Vagina (tissue), 2 donors: ENCODE data around the gene DAZAP1.

Source experiments
- POLR2AphosphoS5 ChIP-seq, 2 donors: sonication (generic); formaldehyde crosslinking; IDR thresholded peaks; one replicate each; pipeline ENCODE4 v1.9.0; 2017; ENCODE audit warnings: antibody characterized with exemption in 2 of 2, mild to moderate bottlenecking in 2 of 2, low read depth in 1 of 2; ENCODE audit not compliant: insufficient read depth in 1 of 2
- TF ChIP-seq, protein P1 (sequence below), 3 experiments: fragments of 450-650 bp in 2 of 3; fragments of 200-600 bp in 1 of 3; sonication (generic) in 1 of 3; IDR thresholded peaks; one replicate each; pipeline ENCODE4 v1.5.1; 2017 to 2019; ENCODE audit warnings: antibody characterized with exemption in 3 of 3, mild to moderate bottlenecking in 2 of 3, moderate library complexity in 2 of 3

DNA sequence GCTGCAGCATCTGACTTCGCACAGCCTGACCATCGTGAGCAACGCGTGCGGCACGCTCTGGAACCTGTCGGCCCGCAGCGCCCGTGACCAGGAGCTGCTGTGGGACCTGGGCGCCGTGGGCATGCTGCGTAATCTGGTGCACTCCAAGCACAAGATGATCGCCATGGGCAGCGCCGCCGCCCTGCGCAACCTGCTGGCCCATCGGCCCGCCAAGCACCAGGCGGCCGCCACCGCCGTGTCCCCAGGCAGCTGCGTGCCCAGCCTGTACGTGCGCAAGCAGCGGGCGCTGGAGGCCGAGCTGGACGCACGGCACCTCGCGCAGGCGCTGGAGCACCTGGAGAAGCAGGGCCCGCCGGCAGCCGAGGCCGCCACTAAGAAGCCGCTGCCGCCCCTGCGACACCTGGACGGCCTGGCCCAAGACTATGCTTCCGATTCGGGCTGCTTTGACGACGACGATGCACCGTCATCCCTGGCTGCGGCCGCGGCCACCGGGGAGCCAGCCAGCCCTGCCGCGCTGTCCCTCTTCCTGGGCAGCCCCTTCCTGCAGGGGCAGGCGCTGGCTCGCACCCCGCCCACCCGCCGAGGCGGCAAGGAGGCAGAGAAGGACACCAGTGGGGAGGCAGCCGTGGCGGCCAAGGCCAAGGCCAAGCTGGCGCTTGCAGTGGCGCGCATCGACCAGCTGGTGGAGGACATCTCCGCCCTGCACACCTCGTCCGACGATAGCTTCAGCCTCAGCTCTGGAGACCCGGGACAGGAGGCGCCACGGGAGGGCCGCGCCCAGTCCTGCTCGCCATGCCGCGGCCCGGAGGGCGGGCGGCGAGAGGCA, 58.0 kb downstream of the DAZAP1 start:
- TF ChIP-seq, protein P1, sequence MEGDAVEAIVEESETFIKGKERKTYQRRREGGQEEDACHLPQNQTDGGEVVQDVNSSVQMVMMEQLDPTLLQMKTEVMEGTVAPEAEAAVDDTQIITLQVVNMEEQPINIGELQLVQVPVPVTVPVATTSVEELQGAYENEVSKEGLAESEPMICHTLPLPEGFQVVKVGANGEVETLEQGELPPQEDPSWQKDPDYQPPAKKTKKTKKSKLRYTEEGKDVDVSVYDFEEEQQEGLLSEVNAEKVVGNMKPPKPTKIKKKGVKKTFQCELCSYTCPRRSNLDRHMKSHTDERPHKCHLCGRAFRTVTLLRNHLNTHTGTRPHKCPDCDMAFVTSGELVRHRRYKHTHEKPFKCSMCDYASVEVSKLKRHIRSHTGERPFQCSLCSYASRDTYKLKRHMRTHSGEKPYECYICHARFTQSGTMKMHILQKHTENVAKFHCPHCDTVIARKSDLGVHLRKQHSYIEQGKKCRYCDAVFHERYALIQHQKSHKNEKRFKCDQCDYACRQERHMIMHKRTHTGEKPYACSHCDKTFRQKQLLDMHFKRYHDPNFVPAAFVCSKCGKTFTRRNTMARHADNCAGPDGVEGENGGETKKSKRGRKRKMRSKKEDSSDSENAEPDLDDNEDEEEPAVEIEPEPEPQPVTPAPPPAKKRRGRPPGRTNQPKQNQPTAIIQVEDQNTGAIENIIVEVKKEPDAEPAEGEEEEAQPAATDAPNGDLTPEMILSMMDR (IDR thresholded peaks at IDR 0.05), result no peak
- TF ChIP-seq POLR2AphosphoS5 (IDR thresholded peaks at IDR 0.05; ENCODE audit: insufficient read depth in 1 of 2, low read depth in 1 of 2), result no peak
